RWPE2 (cell line): Measurements from ENCODE around the gene REPIN1.

Experiments used
- ATAC-seq: fragments of 200-7000 bp; cut with Tn5 transposase; 3 replicates; pipeline ENCODE4 v1.9.1; 2021; ENCODE audit warnings: low read depth
- DNase-seq: peaks from one replicate; pipeline ENCODE4 v3.0.0-alpha.2; 2020; ENCODE audit warnings: low spot score
- H3K27ac ChIP-seq: fragments of 450-650 bp; 2 replicates; pipeline ENCODE4 v1.5.1; 2017; ENCODE audit warnings: mild to moderate bottlenecking; ENCODE audit not compliant: poor library complexity, severe bottlenecking
- H3K27me3 ChIP-seq: fragments of 250-450 bp; sonication (Bioruptor Pico); 2 replicates; pipeline ENCODE4 v1.5.1; 2021; ENCODE audit warnings: mild to moderate bottlenecking, moderate library complexity; ENCODE audit not compliant: insufficient read depth, poor library complexity, severe bottlenecking
- H3K36me3 ChIP-seq: fragments of 250-450 bp; sonication (Bioruptor Pico); 2 replicates; pipeline ENCODE4 v1.5.1; 2020; ENCODE audit warnings: low read depth, mild to moderate bottlenecking, moderate library complexity
- H3K4me1 ChIP-seq: fragments of 250-450 bp; sonication (Bioruptor Pico); 2 replicates; pipeline ENCODE4 v1.5.1; 2021; ENCODE audit warnings: mild to moderate bottlenecking, moderate library complexity; ENCODE audit not compliant: insufficient read depth, poor library complexity, severe bottlenecking
- H3K4me3 ChIP-seq: fragments of 250-450 bp; sonication (Bioruptor Pico); 2 replicates; pipeline ENCODE4 v1.5.1; 2021; ENCODE audit warnings: mild to moderate bottlenecking, moderate library complexity; ENCODE audit not compliant: severe bottlenecking
- H3K9me3 ChIP-seq: fragments of 250-450 bp; sonication (Bioruptor Pico); 2 replicates; pipeline ENCODE4 v1.5.1; 2021; ENCODE audit warnings: mild to moderate bottlenecking, moderate library complexity; ENCODE audit not compliant: severe bottlenecking
- TF ChIP-seq, protein P1 (sequence below): fragments of 450-650 bp; IDR thresholded peaks from one replicate; pipeline ENCODE4 v1.5.1; 2017; ENCODE audit warnings: mild to moderate bottlenecking, moderate library complexity; ENCODE audit not compliant: poor library complexity, severe bottlenecking

The REPIN1 gene

GRCh38 chr7:150396851-150397260, 28.2 kb downstream of the REPIN1 start:
- peaks cover 5% of the 10 kb centered on the region; the same call in 1 of the 2 replicates for H3K36me3 ChIP-seq
- no peak for DNase-seq
- H3K9me3 ChIP-seq = no peaks in the 10 kb centered on the region
- no peaks in the 10 kb centered on the region for H3K27me3 ChIP-seq
- no peak overlapping the region for H3K27ac ChIP-seq
- TF ChIP-seq, protein P1, sequence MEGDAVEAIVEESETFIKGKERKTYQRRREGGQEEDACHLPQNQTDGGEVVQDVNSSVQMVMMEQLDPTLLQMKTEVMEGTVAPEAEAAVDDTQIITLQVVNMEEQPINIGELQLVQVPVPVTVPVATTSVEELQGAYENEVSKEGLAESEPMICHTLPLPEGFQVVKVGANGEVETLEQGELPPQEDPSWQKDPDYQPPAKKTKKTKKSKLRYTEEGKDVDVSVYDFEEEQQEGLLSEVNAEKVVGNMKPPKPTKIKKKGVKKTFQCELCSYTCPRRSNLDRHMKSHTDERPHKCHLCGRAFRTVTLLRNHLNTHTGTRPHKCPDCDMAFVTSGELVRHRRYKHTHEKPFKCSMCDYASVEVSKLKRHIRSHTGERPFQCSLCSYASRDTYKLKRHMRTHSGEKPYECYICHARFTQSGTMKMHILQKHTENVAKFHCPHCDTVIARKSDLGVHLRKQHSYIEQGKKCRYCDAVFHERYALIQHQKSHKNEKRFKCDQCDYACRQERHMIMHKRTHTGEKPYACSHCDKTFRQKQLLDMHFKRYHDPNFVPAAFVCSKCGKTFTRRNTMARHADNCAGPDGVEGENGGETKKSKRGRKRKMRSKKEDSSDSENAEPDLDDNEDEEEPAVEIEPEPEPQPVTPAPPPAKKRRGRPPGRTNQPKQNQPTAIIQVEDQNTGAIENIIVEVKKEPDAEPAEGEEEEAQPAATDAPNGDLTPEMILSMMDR = no peak
- no peak for ATAC-seq
- no peak overlapping the region for H3K4me3 ChIP-seq
- H3K4me1 ChIP-seq = peaks cover 10% of the 10 kb centered on the region

DNA sequence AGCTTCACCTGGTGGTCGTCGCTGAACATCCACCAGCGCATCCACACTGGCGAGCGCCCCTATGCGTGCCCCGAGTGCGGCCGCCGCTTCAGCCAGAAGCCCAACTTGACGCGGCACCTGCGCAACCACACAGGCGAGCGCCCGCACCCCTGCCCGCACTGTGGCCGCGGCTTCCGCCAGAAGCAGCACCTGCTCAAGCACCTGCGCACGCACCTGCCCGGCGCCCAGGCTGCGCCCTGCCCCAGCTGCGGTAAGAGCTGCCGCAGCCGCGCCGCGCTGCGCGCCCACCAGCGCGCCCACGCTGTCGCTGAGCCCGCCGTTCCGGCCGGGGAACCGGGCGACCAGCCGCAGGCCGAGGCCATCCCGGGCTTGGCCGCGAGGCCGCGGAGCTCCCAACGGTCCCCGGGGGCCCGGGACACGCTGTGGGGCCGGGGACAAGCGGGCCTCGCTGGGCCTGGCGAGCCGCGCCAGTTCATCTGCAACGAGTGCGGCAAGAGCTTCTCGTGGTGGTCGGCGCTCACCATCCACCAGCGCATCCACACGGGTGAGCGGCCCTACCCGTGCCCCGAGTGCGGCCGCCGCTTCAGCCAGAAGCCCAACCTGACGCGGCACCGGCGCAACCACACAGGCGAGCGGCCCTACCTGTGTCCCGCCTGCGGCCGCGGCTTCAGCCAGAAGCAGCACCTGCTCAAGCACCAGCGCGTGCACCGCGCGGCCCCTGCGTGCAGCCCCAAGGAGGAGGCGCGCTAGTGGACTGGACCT, 28.9 kb downstream of the REPIN1 start:
- Histone ChIP-seq H3K27me3 (no peaks in the 10 kb centered on the region), H3K27ac (no peak overlapping the region), H3K36me3 (no peaks in the 10 kb centered on the region), H3K4me3 (no peak overlapping the region), H3K4me1 (peaks cover 10% of the 10 kb centered on the region), H3K9me3 (no peaks in the 10 kb centered on the region)
- TF ChIP-seq, protein P1 = no peak
- DNase-seq (no peak), ATAC-seq (no peak)

DNA sequence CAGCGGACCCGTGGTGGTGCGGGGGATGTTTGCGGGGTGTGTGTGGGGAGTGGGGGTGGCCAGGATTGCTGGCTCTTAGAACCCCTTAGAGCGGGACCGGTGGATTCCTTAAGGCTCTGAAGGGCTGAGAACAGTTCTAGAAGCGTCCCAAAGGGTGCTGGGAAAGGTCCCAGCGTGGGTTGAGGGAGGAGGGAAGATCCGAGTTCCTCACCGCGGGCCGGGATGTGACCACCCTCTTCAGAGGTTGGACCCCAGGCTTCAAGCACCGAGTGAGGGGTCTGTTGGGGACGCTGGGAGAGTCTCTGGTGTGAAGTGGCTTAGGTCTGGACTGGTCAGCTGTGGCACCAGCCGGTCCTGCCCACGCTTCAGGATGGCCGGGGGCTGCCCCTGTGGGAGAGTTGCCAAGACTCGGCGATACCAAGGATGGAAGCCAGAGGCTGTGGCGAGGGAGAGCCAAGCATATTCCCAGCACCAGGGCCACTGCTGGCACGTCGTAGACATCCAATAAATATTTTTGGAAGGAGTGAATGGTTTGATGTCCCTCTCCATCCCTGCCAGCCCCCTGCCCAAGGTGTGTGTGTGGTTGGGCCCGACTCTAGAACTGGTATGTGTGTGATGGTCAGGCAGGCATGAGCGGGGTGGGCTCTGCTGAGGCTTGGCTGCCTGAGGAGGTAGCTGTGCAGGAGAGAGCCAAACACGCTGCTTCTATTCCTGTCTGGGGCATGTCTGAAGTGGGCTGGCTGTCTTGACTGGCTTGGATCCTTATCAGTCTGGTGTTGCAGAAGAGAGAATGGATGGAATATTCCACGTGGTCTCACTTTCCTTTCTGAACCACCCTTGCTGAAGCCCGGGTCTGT, 29.7 kb downstream of the REPIN1 start:
- TF ChIP-seq, protein P1 = no peak
- Histone ChIP-seq H3K4me3 (no peak overlapping the region), H3K36me3 (no peaks in the 10 kb centered on the region), H3K27ac (no peak overlapping the region), H3K9me3 (no peaks in the 10 kb centered on the region), H3K27me3 (no peaks in the 10 kb centered on the region), H3K4me1 (peaks cover 10% of the 10 kb centered on the region)
- DNase-seq (no peak), ATAC-seq (no peak)

DNA sequence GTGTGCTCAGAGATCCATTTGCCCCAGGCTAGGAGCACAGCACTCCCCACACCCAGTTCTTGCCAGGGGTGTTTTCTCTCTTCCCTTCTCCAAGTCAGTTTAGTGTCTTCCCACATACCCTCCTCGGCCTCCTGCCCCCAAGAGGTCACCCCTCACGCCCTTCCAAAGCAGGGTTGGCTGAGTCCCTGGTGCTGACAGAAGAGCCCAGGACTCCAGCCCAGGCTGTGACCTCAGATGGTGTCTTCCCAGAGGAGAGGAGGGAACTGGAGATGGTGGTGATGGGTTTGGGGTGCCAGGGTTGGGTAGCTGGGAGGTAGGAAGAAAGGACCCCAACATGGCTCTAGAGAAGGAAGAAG, 30.3 kb downstream of the REPIN1 start:
- ATAC-seq = no peak

More for the DNA sequence above, 30.3 kb downstream of the REPIN1 start:
- H3K4me1 ChIP-seq = peaks cover 10% of the 10 kb centered on the region
- H3K36me3 ChIP-seq = no peaks in the 10 kb centered on the region
- DNase-seq = no peak
- no peaks in the 10 kb centered on the region for H3K9me3 ChIP-seq
- no peak overlapping the region for H3K27ac ChIP-seq
- H3K27me3 ChIP-seq = no peaks in the 10 kb centered on the region
- no peak overlapping the region for H3K4me3 ChIP-seq
- TF ChIP-seq, protein P1 = no peak
